Lung (tissue), 12 donors: ENCODE data around the gene SVIL. TPM values are rescaled to one million over a fixed set of nuclear protein-coding genes. Genes with fewer than 3 reads are reported as not detected.
"Not testable (repeated sequence)": the region's sequence is repeated elsewhere in the genome, so short reads cannot be mapped to it uniquely, and the experiment has no call there.

Source experiments
- ATAC-seq: fragments of 200-7000 bp; cut with Tn5 transposase; one replicate; pipeline ENCODE4 v1.9.1; 2020; ENCODE audit warnings: moderate number of reproducible peaks; ENCODE audit not compliant: insufficient read depth, low FRiP score
- DNase-seq, 3 donors: peaks; one replicate each; pipeline ENCODE4 v3.0.0-alpha.2; 2013 to 2017
- H3K27ac ChIP-seq, 2 donors: one replicate each; pipeline ENCODE4 v1.5.1; 2013; ENCODE audit warnings: mild to moderate bottlenecking in 2 of 2, moderate library complexity in 2 of 2, control low read depth in 1 of 2, inconsistent platforms in 1 of 2, low read depth in 1 of 2, low read length in 1 of 2
- H3K27me3 ChIP-seq, 3 donors: one replicate each; pipeline ENCODE4 v1.5.1; 2013; ENCODE audit warnings: low read length in 2 of 3; ENCODE audit not compliant: control insufficient read depth in 3 of 3, insufficient read depth in 3 of 3
- H3K36me3 ChIP-seq, 4 donors: one replicate each; pipeline ENCODE4 v1.5.1; 2013; ENCODE audit warnings: low read length in 4 of 4, mild to moderate bottlenecking in 1 of 4, moderate library complexity in 1 of 4; ENCODE audit not compliant: control insufficient read depth in 4 of 4, insufficient read depth in 4 of 4
- H3K4me1 ChIP-seq, 5 donors: one replicate each; pipeline ENCODE4 v1.5.1; 2013; ENCODE audit warnings: low read length in 5 of 5, mild to moderate bottlenecking in 2 of 5, moderate library complexity in 1 of 5; ENCODE audit not compliant: control insufficient read depth in 5 of 5, insufficient read depth in 5 of 5
- H3K4me3 ChIP-seq: one replicate; pipeline ENCODE4 v1.5.1; 2013; ENCODE audit warnings: mild to moderate bottlenecking, control low read depth, moderate library complexity
- H3K9ac ChIP-seq, 2 donors: one replicate each; pipeline ENCODE4 v1.5.1; 2013; ENCODE audit warnings: low read length in 2 of 2, control low read depth in 1 of 2; ENCODE audit not compliant: insufficient read depth in 1 of 2
- H3K9me3 ChIP-seq, 4 donors: one replicate each; pipeline ENCODE4 v1.5.1; 2013; ENCODE audit warnings: low read length in 3 of 4, mild to moderate bottlenecking in 1 of 4, moderate library complexity in 1 of 4; ENCODE audit not compliant: control insufficient read depth in 4 of 4, insufficient read depth in 3 of 4
- WGBS, 2 donors: extraction: QIAGEN DNeasy Blood & Tissue Kit; methylation state at CpG; one replicate each; pipeline ENCODE4 v1.1.7; 2013; 5-methylcytosine and 5-hydroxymethylcytosine counted together
- polyA plus RNA-seq, 2 donors: library from polyadenylated mRNA; stranded (reverse); fragments of 200-250 nt; gene quantifications; one replicate each; pipeline ENCODE4 v1.2.1, GENCODE V29; 2013
- total RNA-seq, 2 donors: library from RNA; depleted of rRNA in 1 of 2; stranded (reverse); fragments of >200 nt in 1 of 2; gene quantifications; one replicate each; pipeline ENCODE4 v1.2.1, GENCODE V29; 2014 to 2021
- TF ChIP-seq, protein P1 (sequence below): IDR thresholded peaks from 2 replicates; pipeline ENCODE4 v1.5.1; 2012; ENCODE audit warnings: mild to moderate bottlenecking; ENCODE audit errors: control extremely low read depth, extremely low read depth
- donor health status: control.
- donor health status: control.
- donor health status: Bipolar disorder and iron deficiency.
- donor health status: healthy.
- donor health status: DM: yes; HTN: yes; CAD: no.

The SVIL gene
- total and polyA plus RNA-seq, 4 donors, result 13.6 to 117 (median 44.0) TPM

DNA sequence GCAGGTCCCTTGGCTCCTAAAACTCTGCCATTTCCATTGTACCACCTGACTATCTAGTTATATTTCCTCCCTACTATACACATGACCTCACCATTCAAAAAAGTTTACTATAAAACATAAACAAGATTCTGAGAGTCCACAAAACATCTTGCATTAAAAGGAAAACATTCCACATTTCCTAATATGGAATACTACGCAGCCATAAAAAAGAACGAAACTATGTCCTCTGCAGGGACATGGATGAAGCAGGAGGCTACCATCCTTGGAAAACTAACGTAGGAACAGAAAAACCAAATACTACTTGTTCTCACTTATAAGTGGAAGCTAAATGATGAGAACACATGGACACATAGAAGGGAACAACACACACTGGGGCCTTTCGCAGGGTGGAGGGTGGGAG, 48.3 kb downstream of the SVIL start:
- Histone ChIP-seq H3K4me1 (peaks cover 0 to 15% (median 7%) of the 10 kb centered on the region in 5 donors), H3K27ac (peak overlapping the region in 1 of 2 donors; percentile 90)
- TF ChIP-seq, protein P1, sequence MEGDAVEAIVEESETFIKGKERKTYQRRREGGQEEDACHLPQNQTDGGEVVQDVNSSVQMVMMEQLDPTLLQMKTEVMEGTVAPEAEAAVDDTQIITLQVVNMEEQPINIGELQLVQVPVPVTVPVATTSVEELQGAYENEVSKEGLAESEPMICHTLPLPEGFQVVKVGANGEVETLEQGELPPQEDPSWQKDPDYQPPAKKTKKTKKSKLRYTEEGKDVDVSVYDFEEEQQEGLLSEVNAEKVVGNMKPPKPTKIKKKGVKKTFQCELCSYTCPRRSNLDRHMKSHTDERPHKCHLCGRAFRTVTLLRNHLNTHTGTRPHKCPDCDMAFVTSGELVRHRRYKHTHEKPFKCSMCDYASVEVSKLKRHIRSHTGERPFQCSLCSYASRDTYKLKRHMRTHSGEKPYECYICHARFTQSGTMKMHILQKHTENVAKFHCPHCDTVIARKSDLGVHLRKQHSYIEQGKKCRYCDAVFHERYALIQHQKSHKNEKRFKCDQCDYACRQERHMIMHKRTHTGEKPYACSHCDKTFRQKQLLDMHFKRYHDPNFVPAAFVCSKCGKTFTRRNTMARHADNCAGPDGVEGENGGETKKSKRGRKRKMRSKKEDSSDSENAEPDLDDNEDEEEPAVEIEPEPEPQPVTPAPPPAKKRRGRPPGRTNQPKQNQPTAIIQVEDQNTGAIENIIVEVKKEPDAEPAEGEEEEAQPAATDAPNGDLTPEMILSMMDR, result no peak

DNA sequence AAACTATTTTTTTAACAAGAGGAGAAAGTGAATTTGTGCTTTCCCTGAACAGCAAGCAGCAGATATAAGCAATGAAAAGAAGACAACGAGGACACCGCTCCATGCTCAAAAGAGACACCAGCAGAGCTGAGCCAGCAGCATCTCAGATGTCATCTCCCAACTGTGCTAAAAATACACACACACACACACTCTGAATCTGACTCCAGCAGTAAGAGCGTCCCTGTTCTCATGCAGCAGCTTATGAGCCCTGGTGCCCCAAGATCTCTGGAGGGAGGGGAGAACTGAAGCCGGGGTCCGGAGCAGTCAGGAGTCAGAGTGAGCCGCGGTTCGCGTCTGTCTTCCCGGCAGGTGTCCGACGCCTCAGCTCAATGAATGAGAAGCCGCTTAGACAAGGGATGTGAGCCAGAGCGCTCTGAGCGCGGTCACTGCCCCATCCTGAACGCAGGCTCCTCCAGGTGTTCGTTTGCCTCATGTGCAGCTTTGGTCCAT, 49.2 kb downstream of the SVIL start:
- peak overlapping the region in 1 of 2 donors; percentile 90 for H3K27ac ChIP-seq

More for the DNA sequence above, 48.3 kb downstream of the SVIL start:
- Histone ChIP-seq H3K36me3 (no peaks in the 10 kb centered on the region), H3K4me3 (no peak overlapping the region), H3K9ac (no peak overlapping the region), H3K9me3 (no peaks in the 10 kb centered on the region), H3K27me3 (no peaks in the 10 kb centered on the region)
- ATAC-seq (no peak), DNase-seq (no peak)
- WGBS, 2 donors, result 83 to 98% methylated on average over 4 of the region's 4 CpGs

DNA sequence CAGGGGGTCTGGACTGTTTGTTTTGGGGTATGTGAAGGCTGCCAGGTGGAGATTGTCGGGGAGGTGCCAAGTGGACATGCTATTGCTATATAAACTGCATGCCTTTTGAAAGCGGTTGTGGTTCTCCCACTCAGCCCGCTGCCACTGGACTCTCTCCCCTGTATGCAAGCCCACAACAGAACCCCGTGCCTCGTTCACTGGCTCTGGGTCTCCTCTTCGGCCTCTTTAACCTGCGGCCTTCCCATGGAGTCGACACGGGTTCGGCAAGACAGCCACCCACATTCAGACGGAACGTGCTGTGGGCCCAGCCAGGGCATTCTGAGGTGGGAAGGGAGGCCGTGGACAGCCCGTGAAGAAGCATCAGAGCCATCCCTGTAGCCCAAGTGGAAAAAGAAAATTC, 50.3 kb downstream of the SVIL start:
- H3K27ac ChIP-seq, result no peak overlapping the region
- TF ChIP-seq, protein P1, result no peak

More for the DNA sequence above, 49.2 kb downstream of the SVIL start:
- H3K4me3 ChIP-seq, result no peak overlapping the region
- ATAC-seq, result no peak
- DNase-seq, result peak in 1 of 3 donors; percentile 20
- H3K27me3 ChIP-seq, result no peaks in the 10 kb centered on the region
- H3K36me3 ChIP-seq, result no peaks in the 10 kb centered on the region
- WGBS, 2 donors, result 72 to 76% methylated on average over 18 of the region's 18 CpGs
- TF ChIP-seq, protein P1, result no peak
- no peaks in the 10 kb centered on the region for H3K9me3 ChIP-seq
- H3K4me1 ChIP-seq, result peaks cover 0 to 15% (median 7%) of the 10 kb centered on the region in 5 donors
- H3K9ac ChIP-seq, result no peak overlapping the region

DNA sequence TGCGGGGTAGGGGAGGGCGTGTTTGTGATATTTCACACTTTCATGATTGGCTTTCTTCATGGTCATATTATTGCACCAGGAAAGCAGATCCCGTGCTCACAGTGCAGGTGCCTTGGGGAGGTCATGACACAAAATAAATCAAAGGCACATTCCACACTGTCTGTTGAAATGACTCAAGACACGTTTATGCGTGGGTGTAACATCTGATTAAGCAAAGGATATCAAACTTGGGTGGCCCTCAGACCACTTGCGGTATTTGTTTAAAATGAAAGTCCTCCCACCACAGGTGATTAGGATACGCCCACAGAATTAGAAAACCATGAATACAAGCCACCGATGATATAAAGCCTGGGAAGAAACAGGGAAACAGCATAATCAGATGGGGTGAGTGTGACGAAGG, 51.1 kb downstream of the SVIL start:
- Histone ChIP-seq H3K9me3 (no peaks in the 10 kb centered on the region), H3K4me3 (no peak overlapping the region), H3K9ac (no peak overlapping the region), H3K4me1 (peaks cover 0 to 7% (median 2%) of the 10 kb centered on the region in 5 donors), H3K36me3 (no peaks in the 10 kb centered on the region), H3K27me3 (no peaks in the 10 kb centered on the region), H3K27ac (peak overlapping the region in 1 of 2 donors; percentile 84)
- WGBS, 2 donors, result 82 to 87% methylated on average over 9 of the region's 9 CpGs
- ATAC-seq (no peak), DNase-seq (no peak)
- TF ChIP-seq, protein P1, result no peak

More for the DNA sequence above, 50.3 kb downstream of the SVIL start:
- DNase-seq, result no peak
- WGBS, 2 donors, result 98 to 99% methylated on average over 14 of the region's 14 CpGs
- Histone ChIP-seq H3K27me3 (no peaks in the 10 kb centered on the region), H3K9me3 (no peaks in the 10 kb centered on the region), H3K9ac (no peak overlapping the region), H3K4me1 (peaks cover 0 to 13% (median 7%) of the 10 kb centered on the region in 5 donors), H3K4me3 (no peak overlapping the region), H3K36me3 (no peaks in the 10 kb centered on the region)
- ATAC-seq, result no peak

DNA sequence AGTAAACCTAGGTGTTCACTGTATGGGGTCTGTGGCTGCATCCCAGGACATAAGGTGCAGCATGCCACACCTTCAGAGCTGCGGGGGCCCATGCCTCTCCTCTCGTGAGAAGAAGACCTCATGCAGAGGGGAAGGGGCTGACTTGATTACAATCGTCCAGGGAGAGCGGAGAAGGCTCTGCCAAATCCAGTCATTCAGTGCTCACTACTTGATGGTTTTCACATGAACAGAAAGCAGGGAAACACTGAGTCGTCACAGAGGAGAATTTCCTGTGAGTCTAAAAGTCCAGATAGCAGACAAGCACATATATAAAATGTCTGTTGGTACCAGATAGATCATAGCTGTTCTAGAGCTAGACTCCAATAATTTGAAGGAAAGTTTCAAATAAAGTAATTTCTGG, 52.0 kb downstream of the SVIL start:
- H3K9ac ChIP-seq, ATAC-seq, H3K36me3 ChIP-seq, H3K4me3 ChIP-seq, H3K4me1 ChIP-seq, H3K27me3 ChIP-seq, DNase-seq, H3K9me3 ChIP-seq: not testable (repeated sequence)
- H3K27ac ChIP-seq, result peak overlapping the region in 1 of 2 donors; percentile 84
- WGBS, 2 donors, result 57 to 69% methylated on average over 5 of the region's 5 CpGs
